HepG2 (cell line): Measurements from ENCODE around the gene SIT1. TPM values are rescaled to one million over a fixed set of nuclear protein-coding genes. Genes with fewer than 3 reads are reported as not detected.

Experiments used
- ATF7-NPFF ChIP-seq: sonication (generic); formaldehyde crosslinking; IDR thresholded peaks from 2 replicates; pipeline ENCODE4 v1.8.1; 2023; ENCODE audit warnings: mild to moderate bottlenecking, low read depth, missing genetic modification reagents, moderate library complexity
- CENPX ChIP-seq: sonication (generic); formaldehyde crosslinking; IDR thresholded peaks from 2 replicates; pipeline ENCODE4 v1.9.0; 2021; ENCODE audit warnings: mild to moderate bottlenecking, missing genetic modification reagents, moderate library complexity
- ELF3 ChIP-seq: IDR thresholded peaks from 2 replicates; pipeline ENCODE4 v1.6.1; 2016; ENCODE audit warnings: missing genetic modification reagents, missing compliant biosample characterization
- FOXA3 ChIP-seq: IDR thresholded peaks from 2 replicates; pipeline ENCODE4 v1.6.1; 2016; ENCODE audit warnings: missing genetic modification reagents, missing compliant biosample characterization
- HDAC2 ChIP-seq: sonication (generic); formaldehyde crosslinking; IDR thresholded peaks from 2 replicates; pipeline ENCODE4 v1.4.0; 2020; ENCODE audit warnings: missing genetic modification reagents
- JUNB ChIP-seq: sonication (generic); formaldehyde crosslinking; IDR thresholded peaks from 2 replicates; pipeline ENCODE4 v1.8.0; 2022; ENCODE audit warnings: missing genetic modification reagents, mild to moderate bottlenecking, borderline replicate concordance
- KDM4B ChIP-seq: sonication (generic); formaldehyde crosslinking; IDR thresholded peaks from 2 replicates; pipeline ENCODE4 v1.4.0; 2020; ENCODE audit warnings: missing genetic modification reagents
- KDM6A ChIP-seq: IDR thresholded peaks from 2 replicates; pipeline ENCODE4 v1.6.1; 2016; ENCODE audit warnings: low read depth
- KLF15 ChIP-seq: sonication (generic); formaldehyde crosslinking; IDR thresholded peaks from 2 replicates; pipeline ENCODE4 v1.8.1; 2023; ENCODE audit warnings: borderline replicate concordance, mild to moderate bottlenecking, inconsistent platforms, missing genetic modification reagents, mixed read lengths
- KMT2B ChIP-seq: IDR thresholded peaks from 2 replicates; pipeline ENCODE4 v1.6.1; 2016; ENCODE audit warnings: missing genetic modification reagents, missing compliant biosample characterization
- LCORL ChIP-seq, 2 experiments: fragments of 450-650 bp in 1 of 2; sonication (generic) in 1 of 2; formaldehyde crosslinking in 1 of 2; IDR thresholded peaks; 2 replicates each; pipeline versions ENCODE4 v1.5.0 to v1.6.1; 2017 to 2020; ENCODE audit warnings: antibody characterized with exemption in 1 of 2, missing genetic modification reagents in 1 of 2
- MIXL1 ChIP-seq: IDR thresholded peaks from 2 replicates; pipeline ENCODE4 v1.6.1; 2016
- NFE2L1 ChIP-seq: sonication (generic); formaldehyde crosslinking; IDR thresholded peaks from 2 replicates; pipeline ENCODE4 v1.4.0; 2020; ENCODE audit warnings: missing genetic modification reagents, mild to moderate bottlenecking, borderline replicate concordance
- RORA ChIP-seq: sonication (generic); formaldehyde crosslinking; IDR thresholded peaks from 2 replicates; pipeline ENCODE4 v1.5.0; 2020; ENCODE audit warnings: mild to moderate bottlenecking, missing genetic modification reagents, moderate library complexity
- SNAPC2 ChIP-seq: sonication (generic); formaldehyde crosslinking; IDR thresholded peaks from 2 replicates; pipeline ENCODE4 v1.8.1; 2022; ENCODE audit warnings: mild to moderate bottlenecking, missing genetic modification reagents
- ZNF160 ChIP-seq: sonication (generic); formaldehyde crosslinking; IDR thresholded peaks from 2 replicates; pipeline ENCODE4 v1.8.0; 2022; ENCODE audit warnings: mild to moderate bottlenecking, inconsistent platforms, missing genetic modification reagents
- ZNF260 ChIP-seq: sonication (generic); formaldehyde crosslinking; IDR thresholded peaks from 2 replicates; pipeline ENCODE4 v1.4.0; 2020; ENCODE audit warnings: missing genetic modification reagents, low read depth, mild to moderate bottlenecking, borderline replicate concordance
- ZNF33B ChIP-seq: sonication (generic); formaldehyde crosslinking; IDR thresholded peaks from 2 replicates; pipeline ENCODE4 v1.5.1; 2020; ENCODE audit warnings: mild to moderate bottlenecking, missing genetic modification reagents
- ZNF468 ChIP-seq: sonication (generic); formaldehyde crosslinking; IDR thresholded peaks from 2 replicates; pipeline ENCODE4 v1.8.0; 2022; ENCODE audit warnings: mild to moderate bottlenecking, moderate library complexity, missing genetic modification reagents
- ZNF879 ChIP-seq: sonication (generic); formaldehyde crosslinking; IDR thresholded peaks from 2 replicates; pipeline ENCODE4 v1.8.1; 2023; ENCODE audit warnings: missing genetic modification reagents
- polyA plus RNA-seq, 8 experiments: library from polyadenylated mRNA; depleted of rRNA in 3 of 8; stranded (reverse) in 7 of 8; unstranded in 1 of 8; fragments of >200 nt; fragmentation: Illumina TruSeq in 4 of 8; extraction: Trizol in 4 of 8; gene quantifications; 2 replicates each; pipeline versions ENCODE4 v1.2.1 to v1.2.3, GENCODE V29; 2011 to 2016; ENCODE audit warnings: low read depth in 4 of 8, missing spikeins in 1 of 8, mixed read lengths in 1 of 8; ENCODE audit not compliant: insufficient read depth in 1 of 8
- total RNA-seq, 5 experiments: library from RNA; depleted of rRNA; stranded (reverse); fragments of >200 nt; fragmentation: Illumina TruSeq; extraction: Trizol; gene quantifications; 2 replicates each; pipeline ENCODE4 v1.2.3, GENCODE V29; 2016; ENCODE audit warnings: low read depth in 1 of 5
- TF ChIP-seq, protein P1 (sequence below): sonication (generic); formaldehyde crosslinking; IDR thresholded peaks from 2 replicates; pipeline ENCODE4 v1.4.0; 2020; ENCODE audit warnings: missing genetic modification reagents, mild to moderate bottlenecking, borderline replicate concordance
- TF ChIP-seq, protein P2 (sequence below): sonication (generic); formaldehyde crosslinking; conservative IDR thresholded peaks from 2 replicates; pipeline ENCODE4 v1.8.0; 2022; ENCODE audit warnings: missing genetic modification reagents
- TF ChIP-seq, protein P3 (sequence below): sonication (generic); formaldehyde crosslinking; IDR thresholded peaks from 2 replicates; pipeline ENCODE4 v1.4.0; 2020; ENCODE audit warnings: mild to moderate bottlenecking, missing genetic modification reagents
- TF ChIP-seq, protein P4 (sequence below): sonication (generic); formaldehyde crosslinking; IDR thresholded peaks from 2 replicates; pipeline ENCODE4 v1.4.0; 2020; ENCODE audit warnings: mild to moderate bottlenecking, low read depth, missing genetic modification reagents

Gene SIT1
- total and polyA plus RNA-seq, 2 of the 13 experiments (the other 11 are each of a cell fraction or from before 2014, with no cell fraction given): 0.09 to 6.7 TPM

DNA sequence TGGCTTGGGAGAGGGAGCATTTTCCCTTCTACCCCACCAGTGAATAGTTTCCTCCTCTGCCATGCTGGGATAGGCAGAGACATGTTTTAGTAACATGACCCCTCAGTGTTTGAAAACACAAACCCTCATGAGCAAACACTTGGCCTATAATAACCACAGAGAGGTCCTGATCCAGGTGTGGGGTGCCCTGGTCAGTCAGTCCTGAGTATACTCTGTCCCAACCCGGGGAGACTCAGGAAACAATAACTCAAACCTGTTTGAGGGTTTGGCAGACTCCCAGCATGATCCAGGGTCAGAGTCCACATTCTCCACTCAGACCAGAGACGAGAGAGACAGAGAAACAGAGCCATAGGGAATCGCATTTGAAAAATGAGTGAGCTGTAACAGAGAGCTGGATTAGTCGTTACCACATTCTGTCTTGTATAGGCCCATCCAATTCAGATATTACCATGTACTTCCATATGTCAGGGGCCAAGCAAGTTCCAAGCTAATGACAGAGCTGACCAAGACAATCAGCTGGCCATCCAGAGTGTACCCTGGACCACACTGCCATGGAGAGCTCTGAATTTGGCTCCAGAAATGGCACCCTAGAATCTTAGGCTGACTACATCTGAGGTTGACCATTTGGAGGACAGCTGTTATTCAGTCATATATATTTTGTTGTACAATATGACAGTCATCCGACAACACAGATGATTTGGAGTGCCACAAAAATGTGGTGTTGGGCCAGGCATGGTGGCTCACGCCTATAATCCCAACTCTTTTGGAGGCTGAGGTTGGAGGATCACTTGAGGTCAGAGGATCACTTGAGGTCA, 18.8 kb upstream of the SIT1 start (continued):
- TF ChIP-seq, protein P1, sequence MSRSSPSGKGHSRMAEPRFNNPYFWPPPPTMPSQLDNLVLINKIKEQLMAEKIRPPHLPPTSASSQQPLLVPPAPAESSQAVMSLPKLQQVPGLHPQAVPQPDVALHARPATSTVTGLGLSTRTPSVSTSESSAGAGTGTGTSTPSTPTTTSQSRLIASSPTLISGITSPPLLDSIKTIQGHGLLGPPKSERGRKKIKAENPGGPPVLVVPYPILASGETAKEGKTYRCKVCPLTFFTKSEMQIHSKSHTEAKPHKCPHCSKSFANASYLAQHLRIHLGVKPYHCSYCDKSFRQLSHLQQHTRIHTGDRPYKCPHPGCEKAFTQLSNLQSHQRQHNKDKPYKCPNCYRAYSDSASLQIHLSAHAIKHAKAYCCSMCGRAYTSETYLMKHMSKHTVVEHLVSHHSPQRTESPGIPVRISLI (CRISPR knock-in tag): no peak
- TF ChIP-seq ZNF468 (CRISPR knock-in tag) (no peak), ELF3 (peak; percentile 61), HDAC2 (CRISPR knock-in tag) (peak; percentile 74), CENPX (CRISPR knock-in tag) (no peak), ZNF879 (CRISPR knock-in tag) (no peak), KLF15 (CRISPR knock-in tag) (no peak), ATF7-NPFF (CRISPR knock-in tag) (no peak), FOXA3 (CRISPR knock-in tag) (peak; percentile 71), SNAPC2 (CRISPR knock-in tag) (0 out of 2 replicates have a peak, but pooled peaks have one; percentile 47), LCORL (IDR thresholded peaks at IDR 0.05) (no peak), LCORL (CRISPR knock-in tag; IDR thresholded peaks at IDR 0.05) (peak; percentile 89), KMT2B (no peak), JUNB (no peak), ZNF33B (CRISPR knock-in tag) (no peak; the same call in 1 of the 2 replicates), KDM4B (CRISPR knock-in tag) (peak; percentile 87; the same call in 1 of the 2 replicates), KDM6A (CRISPR knock-in tag) (peak; percentile 71), NFE2L1 (CRISPR knock-in tag) (no peak), ZNF160 (CRISPR knock-in tag) (peak; percentile 14; the same call in 1 of the 2 replicates), ZNF260 (CRISPR knock-in tag) (no peak), MIXL1 (CRISPR knock-in tag) (no peak), RORA (no peak)
- TF ChIP-seq, protein P2, sequence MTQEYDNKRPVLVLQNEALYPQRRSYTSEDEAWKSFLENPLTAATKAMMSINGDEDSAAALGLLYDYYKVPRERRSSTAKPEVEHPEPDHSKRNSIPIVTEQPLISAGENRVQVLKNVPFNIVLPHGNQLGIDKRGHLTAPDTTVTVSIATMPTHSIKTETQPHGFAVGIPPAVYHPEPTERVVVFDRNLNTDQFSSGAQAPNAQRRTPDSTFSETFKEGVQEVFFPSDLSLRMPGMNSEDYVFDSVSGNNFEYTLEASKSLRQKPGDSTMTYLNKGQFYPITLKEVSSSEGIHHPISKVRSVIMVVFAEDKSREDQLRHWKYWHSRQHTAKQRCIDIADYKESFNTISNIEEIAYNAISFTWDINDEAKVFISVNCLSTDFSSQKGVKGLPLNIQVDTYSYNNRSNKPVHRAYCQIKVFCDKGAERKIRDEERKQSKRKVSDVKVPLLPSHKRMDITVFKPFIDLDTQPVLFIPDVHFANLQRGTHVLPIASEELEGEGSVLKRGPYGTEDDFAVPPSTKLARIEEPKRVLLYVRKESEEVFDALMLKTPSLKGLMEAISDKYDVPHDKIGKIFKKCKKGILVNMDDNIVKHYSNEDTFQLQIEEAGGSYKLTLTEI: no peak
- TF ChIP-seq, protein P3, sequence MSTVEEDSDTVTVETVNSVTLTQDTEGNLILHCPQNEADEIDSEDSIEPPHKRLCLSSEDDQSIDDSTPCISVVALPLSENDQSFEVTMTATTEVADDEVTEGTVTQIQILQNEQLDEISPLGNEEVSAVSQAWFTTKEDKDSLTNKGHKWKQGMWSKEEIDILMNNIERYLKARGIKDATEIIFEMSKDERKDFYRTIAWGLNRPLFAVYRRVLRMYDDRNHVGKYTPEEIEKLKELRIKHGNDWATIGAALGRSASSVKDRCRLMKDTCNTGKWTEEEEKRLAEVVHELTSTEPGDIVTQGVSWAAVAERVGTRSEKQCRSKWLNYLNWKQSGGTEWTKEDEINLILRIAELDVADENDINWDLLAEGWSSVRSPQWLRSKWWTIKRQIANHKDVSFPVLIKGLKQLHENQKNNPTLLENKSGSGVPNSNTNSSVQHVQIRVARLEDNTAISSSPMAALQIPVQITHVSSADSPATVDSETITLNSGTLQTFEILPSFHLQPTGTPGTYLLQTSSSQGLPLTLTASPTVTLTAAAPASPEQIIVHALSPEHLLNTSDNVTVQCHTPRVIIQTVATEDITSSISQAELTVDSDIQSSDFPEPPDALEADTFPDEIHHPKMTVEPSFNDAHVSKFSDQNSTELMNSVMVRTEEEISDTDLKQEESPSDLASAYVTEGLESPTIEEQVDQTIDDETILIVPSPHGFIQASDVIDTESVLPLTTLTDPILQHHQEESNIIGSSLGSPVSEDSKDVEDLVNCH (CRISPR knock-in tag): no peak
- TF ChIP-seq, protein P4, sequence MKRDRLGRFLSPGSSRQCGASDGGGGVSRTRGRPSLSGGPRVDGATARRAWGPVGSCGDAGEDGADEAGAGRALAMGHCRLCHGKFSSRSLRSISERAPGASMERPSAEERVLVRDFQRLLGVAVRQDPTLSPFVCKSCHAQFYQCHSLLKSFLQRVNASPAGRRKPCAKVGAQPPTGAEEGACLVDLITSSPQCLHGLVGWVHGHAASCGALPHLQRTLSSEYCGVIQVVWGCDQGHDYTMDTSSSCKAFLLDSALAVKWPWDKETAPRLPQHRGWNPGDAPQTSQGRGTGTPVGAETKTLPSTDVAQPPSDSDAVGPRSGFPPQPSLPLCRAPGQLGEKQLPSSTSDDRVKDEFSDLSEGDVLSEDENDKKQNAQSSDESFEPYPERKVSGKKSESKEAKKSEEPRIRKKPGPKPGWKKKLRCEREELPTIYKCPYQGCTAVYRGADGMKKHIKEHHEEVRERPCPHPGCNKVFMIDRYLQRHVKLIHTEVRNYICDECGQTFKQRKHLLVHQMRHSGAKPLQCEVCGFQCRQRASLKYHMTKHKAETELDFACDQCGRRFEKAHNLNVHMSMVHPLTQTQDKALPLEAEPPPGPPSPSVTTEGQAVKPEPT (CRISPR knock-in tag): no peak
